ENCODE results near the gene PARVB. TPM values are rescaled to one million over a fixed set of nuclear protein-coding genes. Genes with fewer than 3 reads are reported as not detected.

The PARVB gene
- total RNA-seq, 1 donor from 2014 or later: 12.7 TPM

GRCh38 chr22:44128958-44129618, 105.0 kb downstream of the PARVB start:
- Mint-ChIP-seq H3K9me3 (peaks cover 24% of the 10 kb centered on the region), H3K27ac (no peak overlapping the region), H3K27me3 (ENCODE audit: insufficient read depth, low read depth) (peaks cover 15% of the 10 kb centered on the region), H3K4me1 (peaks cover 19% of the 10 kb centered on the region), H3K4me3 (no peak overlapping the region), H3K36me3 (peaks cover 1% of the 10 kb centered on the region)
- no peak overlapping the region for H2AFZ ChIP-seq (replicated peaks)
- no peak overlapping the region for H3K4me3 ChIP-seq
- TF ChIP-seq EZH2phosphoT487 (IDR thresholded peaks at IDR 0.05): no peak
- H3F3A ChIP-seq (ENCODE audit: low read depth): no peaks in the 10 kb centered on the region
- no peak overlapping the region for H3K9ac ChIP-seq
- no peaks in the 10 kb centered on the region for H3K36me3 ChIP-seq
- H3K79me2 ChIP-seq (ENCODE audit: low read depth): no peaks in the 10 kb centered on the region
- peaks cover 7% of the 10 kb centered on the region for H3K4me1 ChIP-seq
- H3K27ac ChIP-seq: no peak overlapping the region
- H3K4me2 ChIP-seq: no peak overlapping the region
- no peak for DNase-seq (ENCODE audit: low spot score)
- no peaks in the 10 kb centered on the region for H3K9me3 ChIP-seq (ENCODE audit: low read depth)
- no peaks in the 10 kb centered on the region for H3K27me3 ChIP-seq
- H4K20me1 ChIP-seq (ENCODE audit: low read depth): no peaks in the 10 kb centered on the region

- no peaks in the 10 kb centered on the region for H4K20me1 ChIP-seq (ENCODE audit: low read depth)
- no peaks in the 10 kb centered on the region for H3F3A ChIP-seq (ENCODE audit: low read depth)
- H3K36me3 ChIP-seq: no peaks in the 10 kb centered on the region
- no peaks in the 10 kb centered on the region for H3K79me2 ChIP-seq (ENCODE audit: low read depth)
- peaks cover 19% of the 10 kb centered on the region for H3K4me1 Mint-ChIP-seq
- no peak overlapping the region for H3K27ac Mint-ChIP-seq
- H3K27me3 ChIP-seq: no peaks in the 10 kb centered on the region
- no peak overlapping the region for H2AFZ ChIP-seq (replicated peaks)
- TF ChIP-seq EZH2phosphoT487 (IDR thresholded peaks at IDR 0.05) (no peak), CTCF (IDR thresholded peaks at IDR 0.05) (no peak), EZH2 (IDR thresholded peaks at IDR 0.05) (no peak)
- H3K4me3 Mint-ChIP-seq: no peak overlapping the region
- peaks cover 24% of the 10 kb centered on the region for H3K9me3 Mint-ChIP-seq
- H3K4me1 ChIP-seq: peaks cover 7% of the 10 kb centered on the region
- no peak for DNase-seq (ENCODE audit: low spot score)
- no peak overlapping the region for H3K4me2 ChIP-seq
- H3K27me3 Mint-ChIP-seq (ENCODE audit: insufficient read depth, low read depth): peaks cover 15% of the 10 kb centered on the region
- no peak overlapping the region for H3K9ac ChIP-seq
- no peaks in the 10 kb centered on the region for H3K9me3 ChIP-seq (ENCODE audit: low read depth)
- H3K4me3 ChIP-seq: no peak overlapping the region
- peaks cover 1% of the 10 kb centered on the region for H3K36me3 Mint-ChIP-seq
- H3K27ac ChIP-seq: no peak overlapping the region
Measured at GRCh38 chr22:44129619-44129976, 105.5 kb downstream of the PARVB start.

GRCh38 chr22:44130076-44130711, 106.1 kb downstream of the PARVB start:
- TF ChIP-seq EZH2 (IDR thresholded peaks at IDR 0.05) (no peak), CTCF (IDR thresholded peaks at IDR 0.05) (no peak)
- H3K9me3 ChIP-seq (ENCODE audit: low read depth): no peaks in the 10 kb centered on the region
- no peak overlapping the region for H3K4me3 ChIP-seq
- H3K4me1 ChIP-seq: peaks cover 7% of the 10 kb centered on the region
- no peak overlapping the region for H3K4me2 ChIP-seq
- no peak for DNase-seq (ENCODE audit: low spot score)
- H2AFZ ChIP-seq (replicated peaks): no peak overlapping the region
- no peak overlapping the region for H3K27ac ChIP-seq
- H3K9ac ChIP-seq: no peak overlapping the region
- H3F3A ChIP-seq (ENCODE audit: low read depth): no peaks in the 10 kb centered on the region
- Mint-ChIP-seq H3K27me3 (ENCODE audit: insufficient read depth, low read depth) (peaks cover 11% of the 10 kb centered on the region), H3K4me3 (no peak overlapping the region), H3K27ac (no peak overlapping the region), H3K36me3 (peaks cover 1% of the 10 kb centered on the region), H3K9me3 (peaks cover 22% of the 10 kb centered on the region), H3K4me1 (peaks cover 19% of the 10 kb centered on the region)
- H3K79me2 ChIP-seq (ENCODE audit: low read depth): no peaks in the 10 kb centered on the region
- H3K27me3 ChIP-seq: no peaks in the 10 kb centered on the region
- no peaks in the 10 kb centered on the region for H3K36me3 ChIP-seq
- H4K20me1 ChIP-seq (ENCODE audit: low read depth): no peaks in the 10 kb centered on the region

GRCh38 chr22:44131412-44131811, 107.3 kb downstream of the PARVB start:
- H3K4me3 Mint-ChIP-seq: no peak overlapping the region
- H3K27me3 Mint-ChIP-seq (ENCODE audit: insufficient read depth, low read depth): peaks cover 9% of the 10 kb centered on the region
- peaks cover 19% of the 10 kb centered on the region for H3K4me1 Mint-ChIP-seq
- DNase-seq (ENCODE audit: low spot score): no peak
- Histone ChIP-seq H3K4me1 (peaks cover 7% of the 10 kb centered on the region), H3K9me3 (ENCODE audit: low read depth) (no peaks in the 10 kb centered on the region), H3K27me3 (no peaks in the 10 kb centered on the region), H3F3A (ENCODE audit: low read depth) (no peaks in the 10 kb centered on the region), H2AFZ (replicated peaks) (no peak overlapping the region), H3K4me2 (no peak overlapping the region), H3K4me3 (no peak overlapping the region), H3K27ac (no peak overlapping the region), H4K20me1 (ENCODE audit: low read depth) (no peaks in the 10 kb centered on the region), H3K9ac (no peak overlapping the region), H3K36me3 (no peaks in the 10 kb centered on the region), H3K79me2 (ENCODE audit: low read depth) (no peaks in the 10 kb centered on the region)
- no peak for TF ChIP-seq EZH2phosphoT487 (IDR thresholded peaks at IDR 0.05)
- TF ChIP-seq CTCF (IDR thresholded peaks at IDR 0.05): no peak
- TF ChIP-seq EZH2 (IDR thresholded peaks at IDR 0.05): no peak
- H3K27ac Mint-ChIP-seq: no peak overlapping the region
- H3K9me3 Mint-ChIP-seq: peaks cover 11% of the 10 kb centered on the region
- peaks cover under 1% of the 10 kb centered on the region for H3K36me3 Mint-ChIP-seq

All from neural progenitor cell (in vitro differentiated cells).